DND-41 (cell line): ENCODE results near the gene CD22.

ENCODE experiments used
- CTCF ChIP-seq: IDR thresholded peaks from 2 replicates; pipeline ENCODE4 v1.5.1; 2012; ENCODE audit warnings: borderline replicate concordance, low read length, moderate library complexity, mild to moderate bottlenecking; ENCODE audit not compliant: poor library complexity, severe bottlenecking; ENCODE audit errors: extremely low read depth
- EZH2 ChIP-seq: IDR thresholded peaks from 3 replicates; pipeline ENCODE4 v1.6.1; 2012; ENCODE audit warnings: borderline replicate concordance, low read depth, mild to moderate bottlenecking, moderate library complexity, low read length, inconsistent platforms; ENCODE audit not compliant: severe bottlenecking

GRCh38 chr19:35396240-35396885 lies 67.4 kb downstream of the CD22 start:
- TF ChIP-seq CTCF = no peak
- no peak for TF ChIP-seq EZH2
